Activated CD4-positive, alpha-beta T cell treated with anti-CD3 and anti-CD28 coated beads, Interleukin-2, amount 50 U/mL, for 48 hours (primary cell): ENCODE results near the gene IVL.

ENCODE experiments used
- DNase-seq, 2 experiments: peaks; one replicate each; pipeline ENCODE4 v3.0.0-alpha.2; 2020

The IVL gene

DNA sequence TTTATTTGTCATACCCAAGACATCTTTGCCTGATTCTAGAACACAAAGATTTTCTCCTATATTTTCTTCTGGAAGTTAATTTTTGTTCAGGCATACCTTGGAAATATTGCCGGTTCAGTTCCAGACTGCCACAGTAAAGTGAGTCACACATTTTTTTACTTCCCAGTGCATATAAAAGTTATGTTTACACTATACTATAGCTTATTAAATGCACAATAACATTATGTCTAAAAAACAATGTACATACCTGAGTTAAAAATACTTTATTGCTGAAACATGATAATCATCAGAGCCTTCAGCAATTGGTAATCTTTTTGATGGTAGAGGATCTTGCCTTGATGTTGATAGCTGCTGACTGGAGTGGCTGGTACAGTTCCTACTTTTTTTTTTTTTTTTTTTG lies 20.2 kb upstream of the IVL start:
- no peak for DNase-seq

DNA sequence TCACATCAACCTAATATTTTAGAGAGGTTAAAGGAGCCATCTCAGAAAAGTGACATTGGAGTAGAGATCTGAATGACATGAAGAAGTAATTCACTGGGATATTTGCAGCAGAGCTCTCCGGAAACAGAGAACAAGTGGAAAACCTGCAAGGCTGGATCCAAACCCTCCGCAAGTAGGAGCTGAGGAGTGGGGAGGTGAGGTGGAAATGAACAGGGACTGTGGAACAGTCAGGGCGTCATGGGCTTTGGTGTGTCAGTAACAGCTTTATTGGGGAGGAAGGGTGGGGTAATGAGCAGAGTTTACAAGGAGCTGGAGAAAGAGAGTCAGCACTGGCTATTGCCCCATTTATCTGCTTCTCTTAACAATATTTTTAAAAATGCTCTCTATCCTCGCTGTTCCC lies 9.3 kb upstream of the IVL start:
- DNase-seq, result no peak

GRCh38 chr1:152899883-152900282 lies 8.5 kb upstream of the IVL start:
- DNase-seq, result no peak

DNA sequence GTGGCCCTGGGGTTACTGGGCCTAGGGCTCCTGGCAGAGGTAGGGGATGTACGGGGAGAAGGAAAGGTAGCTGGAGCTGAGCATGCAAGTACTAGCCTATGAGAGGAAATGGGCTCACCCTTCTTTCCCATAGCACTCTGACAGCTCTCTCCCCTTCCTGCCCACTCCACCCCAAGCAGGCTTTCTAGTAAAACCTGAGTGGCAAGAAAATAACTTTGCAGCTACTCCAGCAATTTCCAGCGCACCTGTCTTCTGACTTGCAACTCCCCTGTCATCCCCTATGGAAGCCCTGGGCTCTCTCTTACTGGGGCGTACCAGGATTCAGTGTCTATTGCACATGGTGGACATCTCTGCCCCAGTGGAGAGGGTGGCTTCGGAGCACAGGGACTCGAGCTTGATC lies 6.7 kb upstream of the IVL start:
- no peak for DNase-seq

DNA sequence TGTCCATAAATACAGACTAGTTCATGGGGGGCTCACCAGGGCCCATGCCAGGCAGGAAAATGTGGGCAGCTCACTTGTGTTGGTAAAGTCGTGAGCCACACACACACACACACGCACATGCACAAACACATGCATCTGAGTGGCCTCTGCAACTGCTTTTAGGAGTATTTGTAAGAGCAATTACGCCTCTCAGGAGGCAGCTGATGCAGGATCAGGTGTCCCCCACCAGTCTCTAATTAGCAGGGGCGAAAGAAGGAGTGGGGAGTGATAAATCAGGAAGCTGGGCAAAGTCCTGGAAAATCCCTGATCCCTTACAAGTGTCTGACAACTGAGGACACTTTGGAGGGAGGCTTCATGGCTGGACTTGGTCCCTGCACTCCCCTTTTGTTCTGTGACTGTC lies 5.7 kb upstream of the IVL start:
- DNase-seq, result no peak

DNA sequence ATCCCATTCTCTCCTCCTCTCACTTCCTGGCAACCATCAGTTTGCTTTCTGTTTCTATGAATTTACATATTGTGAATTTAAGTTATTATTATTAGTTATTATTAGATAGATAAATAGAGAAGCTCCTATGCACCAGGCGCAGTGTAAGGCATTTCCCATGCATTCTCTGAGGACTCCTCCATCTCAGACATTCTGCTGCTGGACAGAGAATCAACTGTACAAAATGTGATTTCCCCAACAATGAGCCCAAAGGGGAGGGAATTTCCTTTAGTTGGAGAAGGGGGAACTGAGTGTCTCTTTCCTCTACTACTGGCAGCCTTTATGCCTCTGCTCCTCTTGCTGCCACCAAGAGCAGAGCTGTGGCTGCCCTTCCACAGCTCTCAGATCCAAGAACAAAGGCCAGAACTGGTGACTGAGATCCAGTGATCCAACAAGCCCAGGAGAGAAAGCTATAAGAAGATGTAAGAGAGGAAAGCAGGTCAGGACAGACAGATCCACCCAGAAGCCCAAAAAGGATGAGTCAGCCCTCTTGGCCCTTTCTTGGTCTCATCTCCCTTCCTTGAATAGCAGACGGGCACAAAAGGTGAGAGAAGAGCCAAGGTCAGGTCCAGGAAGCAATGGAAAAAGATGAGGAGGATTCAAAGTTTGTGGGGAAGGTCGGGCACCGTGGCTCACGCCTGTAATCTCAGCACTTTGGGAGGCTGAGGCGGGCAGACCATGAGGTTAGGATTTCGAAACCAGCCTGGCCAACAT lies 3.5 kb upstream of the IVL start:
- no peak for DNase-seq

GRCh38 chr1:152906023-152906565 lies 2.3 kb upstream of the IVL start:
- no peak for DNase-seq

- no peak for DNase-seq
These were observed 860 bp downstream of the IVL start for GRCh38 chr1:152909206-152909605.

GRCh38 chr1:152912471-152912870 lies 4.1 kb downstream of the IVL start:
- DNase-seq, result no peak

GRCh38 chr1:152912900-152913299 lies 4.6 kb downstream of the IVL start:
- DNase-seq, result no peak

DNA sequence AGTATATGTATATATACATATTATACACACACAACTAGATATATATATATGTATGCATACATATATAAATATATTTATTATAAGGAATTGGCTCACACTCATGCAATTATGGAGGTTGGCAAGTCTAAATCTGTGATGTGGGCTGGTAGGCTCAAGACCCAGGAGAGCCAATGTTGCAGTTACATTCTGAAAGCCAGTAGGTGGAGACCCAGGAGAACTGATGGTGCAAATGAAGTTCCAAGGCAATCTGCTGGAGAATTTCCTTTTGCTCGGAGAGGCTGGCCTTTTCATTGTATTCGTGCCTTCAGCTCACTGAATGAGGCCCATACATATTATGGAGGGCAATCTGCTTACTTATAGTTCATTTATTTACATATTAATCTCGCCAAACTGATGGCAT lies 9.4 kb downstream of the IVL start:
- DNase-seq, result no peak

GRCh38 chr1:152919071-152919470 lies 10.7 kb downstream of the IVL start:
- no peak for DNase-seq

DNA sequence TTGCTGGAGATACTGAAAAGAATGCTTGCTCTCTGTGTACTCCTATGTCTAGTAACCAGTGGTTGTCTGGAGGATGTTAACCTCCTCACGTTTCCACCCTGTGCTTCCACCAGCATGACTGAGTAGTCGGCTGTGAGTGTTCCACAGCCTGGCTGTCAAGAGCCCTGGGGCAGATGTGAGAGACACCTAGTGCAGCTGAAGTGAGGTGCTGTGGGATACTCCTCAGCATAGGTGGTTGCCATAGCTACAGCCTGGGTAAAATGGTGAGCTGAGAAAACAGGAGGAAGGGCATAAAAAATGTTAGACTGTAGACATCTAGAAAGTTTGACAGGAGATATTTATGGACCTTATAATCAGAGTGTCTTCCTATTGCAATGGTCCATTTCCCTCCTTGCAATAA lies 15.8 kb downstream of the IVL start:
- no peak for DNase-seq

DNA sequence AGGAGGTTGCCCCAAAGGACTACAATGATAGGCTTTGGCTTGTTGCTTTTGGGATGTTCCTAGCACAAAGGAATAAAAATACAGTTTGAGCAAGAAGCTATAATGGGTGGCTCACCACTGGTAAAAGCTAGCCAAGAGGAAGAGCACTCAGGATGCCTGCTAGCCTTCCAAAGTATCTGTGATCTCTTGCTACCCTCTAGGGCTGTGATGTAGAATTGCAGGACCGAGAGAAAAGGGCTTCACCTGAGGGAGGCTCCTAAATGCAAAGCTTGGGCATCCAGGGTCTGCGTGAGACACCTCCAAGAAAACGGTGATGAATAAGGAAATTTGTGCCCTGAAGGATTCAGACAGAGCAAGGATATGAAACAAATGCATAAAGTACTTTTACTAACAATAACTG lies 17.7 kb downstream of the IVL start:
- no peak for DNase-seq

DNA sequence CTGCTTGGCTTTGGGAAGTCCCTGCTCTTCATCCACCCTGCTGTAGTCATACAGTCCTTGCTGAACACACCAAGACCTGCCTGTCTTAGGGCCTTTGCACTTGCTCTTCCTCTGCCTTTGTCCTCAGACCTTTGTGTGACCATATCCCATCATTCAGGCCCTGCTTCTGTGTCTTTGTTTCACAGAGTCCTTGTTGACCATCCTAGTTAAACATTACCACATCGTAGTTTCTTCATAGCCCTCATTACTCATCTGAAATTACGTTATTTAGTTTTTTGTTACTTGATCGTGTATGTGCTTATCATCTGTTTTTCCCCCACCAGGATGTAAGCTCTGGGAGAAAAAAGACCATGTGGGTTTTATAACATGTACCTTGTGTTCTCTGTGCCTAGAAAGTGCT lies 20.3 kb downstream of the IVL start:
- DNase-seq, result no peak

- no peak for DNase-seq
These were observed 23.9 kb downstream of the IVL start for GRCh38 chr1:152932170-152932811.

DNA sequence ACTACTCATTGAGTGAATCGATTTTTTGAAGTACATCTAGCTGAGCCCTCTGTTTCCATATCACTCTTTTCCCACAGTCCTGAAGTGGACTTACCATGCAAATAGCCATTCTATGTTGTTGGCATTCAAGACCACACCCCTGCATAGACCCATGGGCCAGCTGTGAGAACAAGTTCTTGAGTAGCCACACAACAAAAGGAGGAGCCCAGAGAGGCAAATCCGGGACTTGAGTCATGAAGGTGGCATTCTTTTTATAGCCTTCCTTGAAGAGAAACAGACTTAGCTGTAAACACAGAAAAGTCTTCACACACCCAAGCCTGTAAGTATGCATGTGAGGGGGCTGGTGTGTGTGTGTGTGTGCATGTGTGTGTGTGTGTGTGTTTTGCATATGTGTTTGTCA lies 24.9 kb downstream of the IVL start:
- DNase-seq, result no peak

DNA sequence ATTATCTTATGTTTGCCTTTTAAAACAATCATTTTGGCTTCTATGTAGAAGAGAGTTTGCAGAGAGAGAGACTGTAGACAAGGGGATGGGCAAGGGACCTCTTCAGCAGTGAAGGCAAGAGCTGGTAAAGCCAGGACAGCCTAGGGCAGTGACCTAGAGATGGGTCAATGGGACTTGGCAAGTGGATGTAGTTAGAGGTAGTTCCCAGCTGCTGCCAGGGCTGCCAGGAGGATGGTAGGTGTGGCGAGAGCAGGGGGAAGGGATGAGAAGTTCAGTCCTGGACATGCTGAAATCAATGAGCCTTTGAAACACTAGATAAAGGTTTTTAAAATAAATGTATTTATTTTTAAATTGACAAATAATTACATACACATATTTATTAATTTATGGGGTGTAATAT lies 32.3 kb downstream of the IVL start:
- DNase-seq, result no peak

- no peak for DNase-seq
These were observed 32.8 kb downstream of the IVL start for GRCh38 chr1:152941037-152941711.

DNA sequence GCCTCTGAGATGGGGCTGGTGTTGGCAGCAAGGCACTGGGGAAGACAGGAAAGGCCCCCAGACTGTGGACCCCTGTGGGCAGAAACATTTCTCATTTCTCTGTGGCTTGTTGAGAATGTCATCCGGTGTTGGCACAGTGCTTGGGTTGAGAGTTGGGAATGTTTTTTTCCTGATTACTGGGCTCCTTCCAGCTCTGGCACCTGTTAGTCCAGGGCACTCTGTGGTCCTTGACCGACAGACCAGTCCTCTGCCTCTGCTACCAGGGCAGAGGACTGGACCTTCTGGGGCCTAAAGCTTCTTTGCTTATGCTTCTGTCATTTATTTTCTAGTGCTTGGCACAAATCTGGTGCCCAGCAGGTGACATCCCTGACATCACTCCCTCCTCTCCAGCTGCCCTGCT lies 33.8 kb downstream of the IVL start:
- no peak for DNase-seq

DNA sequence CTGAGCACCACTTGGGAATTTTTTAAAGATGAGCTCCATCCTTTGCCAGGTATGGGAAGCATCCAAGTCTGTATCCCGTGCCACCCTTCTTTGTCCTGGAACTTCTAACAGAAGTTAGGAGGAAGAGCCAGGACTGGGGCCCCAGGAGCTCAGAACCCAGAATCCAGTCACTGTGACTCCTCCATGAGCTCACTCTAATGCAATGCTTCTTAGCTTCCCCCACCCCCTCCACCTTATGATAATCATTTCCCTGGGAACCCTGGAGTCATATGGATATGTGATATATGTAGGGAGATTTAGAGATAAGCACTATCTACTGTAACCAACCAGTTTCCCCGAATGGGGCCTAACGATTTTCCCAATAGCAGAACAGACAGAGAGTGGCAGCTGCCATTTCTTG lies 37.9 kb downstream of the IVL start:
- DNase-seq, result no peak

GRCh38 chr1:152946651-152947256 lies 38.4 kb downstream of the IVL start, which contains the start of gene SPRR5:
TSS of gene SPRR5 (plus strand) at chr1:152947206. CDS start at chr1:152948555, 1,349 bp downstream.
- DNase-seq, result no peak

DNA sequence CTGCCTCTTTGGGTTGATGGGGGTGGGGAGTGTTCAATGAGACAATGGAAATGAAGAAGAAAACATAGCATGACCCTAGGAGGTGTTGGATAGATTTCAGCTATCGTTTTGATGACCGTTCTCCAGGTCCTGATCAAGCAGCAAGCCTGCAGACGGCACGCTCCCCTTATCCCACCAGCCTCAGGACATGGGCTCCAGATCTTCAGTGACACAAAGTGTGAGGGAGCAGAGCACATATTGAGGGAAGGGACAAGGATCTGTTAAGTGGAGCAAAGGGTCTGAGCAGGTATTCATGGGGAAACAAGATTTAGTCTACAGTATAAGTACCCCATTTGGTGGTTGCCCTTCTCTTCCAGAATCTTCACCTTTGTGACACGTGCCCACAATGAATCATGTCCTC lies 43.4 kb downstream of the IVL start:
- DNase-seq, result no peak

DNA sequence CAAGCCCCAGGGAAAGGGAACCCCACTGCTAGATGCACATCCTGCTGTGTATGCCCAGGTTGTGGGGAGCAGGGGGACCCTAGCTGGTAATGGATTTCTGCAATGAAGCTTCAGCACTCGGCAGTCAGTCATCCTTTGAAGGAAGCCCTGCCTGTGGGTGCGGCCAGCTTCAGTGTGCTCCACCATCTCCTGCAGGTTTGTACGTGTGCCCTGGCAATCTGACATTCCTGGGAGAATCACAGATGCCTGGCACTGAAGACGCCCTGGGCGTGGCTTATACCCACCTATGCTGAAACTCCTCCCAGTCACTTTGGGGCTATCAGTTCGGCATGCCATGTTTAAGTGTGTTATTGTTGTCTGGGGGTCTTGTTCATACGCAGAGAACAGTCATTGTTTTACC lies 45.4 kb downstream of the IVL start:
- DNase-seq, result no peak
